Measurements from ENCODE around the gene SLC49A3. TPM values are rescaled to one million over a fixed set of nuclear protein-coding genes. Genes with fewer than 3 reads are reported as not detected.
"Not testable (repeated sequence)": the region's sequence is repeated elsewhere in the genome, so short reads cannot be mapped to it uniquely, and the experiment has no call there.

The SLC49A3 gene
- total and polyA plus RNA-seq, 7 donors = 2.4 to 6.4 (median 4.6) TPM

DNA sequence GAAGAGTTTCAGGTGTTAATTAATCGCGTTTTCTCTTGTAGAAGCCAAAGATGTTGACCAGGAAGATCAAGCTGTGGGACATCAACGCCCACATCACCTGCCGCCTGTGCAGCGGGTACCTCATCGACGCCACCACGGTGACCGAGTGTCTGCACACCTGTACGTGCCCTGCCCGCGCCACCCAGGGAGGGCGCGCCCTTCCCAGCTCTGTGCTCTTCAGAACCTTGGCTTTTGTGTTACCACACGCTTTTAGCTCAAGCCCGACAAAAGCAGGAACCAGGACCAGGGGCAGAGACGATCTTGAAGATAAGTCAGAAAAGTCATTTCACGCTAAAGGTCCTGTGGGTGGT lies 44.7 kb upstream of the SLC49A3 start:
- intact Hi-C loops (cut with DNase I) = no loop called here
- WGBS, 2 donors = 94 to 95% methylated on average over 18 of the region's 18 CpGs
- H3K27me3 ChIP-seq = no peaks in the 10 kb centered on the region

DNA sequence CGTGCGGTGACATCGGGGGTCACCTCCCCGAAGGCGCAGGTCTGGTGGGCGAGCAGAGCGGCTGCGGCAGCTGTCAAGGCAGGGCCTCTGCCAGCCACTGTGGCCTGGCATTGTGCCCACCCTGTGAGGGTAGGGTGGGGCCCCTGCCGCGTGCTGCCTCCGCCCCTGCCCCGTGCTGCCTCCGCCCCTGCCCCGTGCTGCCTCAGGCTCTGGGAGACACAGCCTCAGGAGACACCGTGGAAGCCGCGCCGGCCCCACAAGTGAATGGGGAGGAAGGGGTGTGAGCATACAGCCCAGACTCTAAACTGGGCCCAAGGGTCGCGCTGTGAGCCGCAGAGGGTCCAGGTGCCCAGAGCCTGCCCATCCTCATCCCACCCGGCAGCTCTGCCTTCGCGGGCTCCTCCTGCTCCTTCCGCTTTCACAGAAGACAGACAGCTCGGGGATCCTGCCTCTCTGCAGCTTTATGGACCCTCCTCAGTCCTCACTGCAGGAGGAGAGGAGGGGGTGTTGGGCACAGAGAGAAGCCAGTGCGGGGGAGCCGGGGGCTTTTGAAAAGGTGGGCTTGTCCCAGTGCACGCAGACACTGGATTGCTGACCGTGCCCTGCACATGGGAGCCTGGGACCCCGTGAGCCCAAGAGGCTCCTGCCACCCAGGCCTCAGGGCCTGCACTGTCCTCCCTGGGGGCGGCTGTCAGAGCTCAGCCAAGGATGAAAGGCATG lies 44.1 kb upstream of the SLC49A3 start:
- intact Hi-C loops (cut with DNase I) = no loop called here
- Histone ChIP-seq H3K36me3 (peaks cover 44 to 70% (median 48%) of the 10 kb centered on the region in 4 donors), H3K27ac (no peak overlapping the region), H3K4me1 (no peaks in the 10 kb centered on the region), H3K27me3 (no peaks in the 10 kb centered on the region), H3K4me3 (no peak overlapping the region), H3K9me3 (no peaks in the 10 kb centered on the region)
- 68 to 87% methylated on average over 32 of the region's 32 CpGs for WGBS, 2 donors
- no peak for DNase-seq
- no peak for TF ChIP-seq EP300 (IDR thresholded peaks at IDR 0.05)
- TF ChIP-seq, protein P1, sequence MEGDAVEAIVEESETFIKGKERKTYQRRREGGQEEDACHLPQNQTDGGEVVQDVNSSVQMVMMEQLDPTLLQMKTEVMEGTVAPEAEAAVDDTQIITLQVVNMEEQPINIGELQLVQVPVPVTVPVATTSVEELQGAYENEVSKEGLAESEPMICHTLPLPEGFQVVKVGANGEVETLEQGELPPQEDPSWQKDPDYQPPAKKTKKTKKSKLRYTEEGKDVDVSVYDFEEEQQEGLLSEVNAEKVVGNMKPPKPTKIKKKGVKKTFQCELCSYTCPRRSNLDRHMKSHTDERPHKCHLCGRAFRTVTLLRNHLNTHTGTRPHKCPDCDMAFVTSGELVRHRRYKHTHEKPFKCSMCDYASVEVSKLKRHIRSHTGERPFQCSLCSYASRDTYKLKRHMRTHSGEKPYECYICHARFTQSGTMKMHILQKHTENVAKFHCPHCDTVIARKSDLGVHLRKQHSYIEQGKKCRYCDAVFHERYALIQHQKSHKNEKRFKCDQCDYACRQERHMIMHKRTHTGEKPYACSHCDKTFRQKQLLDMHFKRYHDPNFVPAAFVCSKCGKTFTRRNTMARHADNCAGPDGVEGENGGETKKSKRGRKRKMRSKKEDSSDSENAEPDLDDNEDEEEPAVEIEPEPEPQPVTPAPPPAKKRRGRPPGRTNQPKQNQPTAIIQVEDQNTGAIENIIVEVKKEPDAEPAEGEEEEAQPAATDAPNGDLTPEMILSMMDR (IDR thresholded peaks at IDR 0.05) = no peak
- TF ChIP-seq POLR2A (IDR thresholded peaks at IDR 0.05) = no peak
- no peak for TF ChIP-seq POLR2AphosphoS5 (IDR thresholded peaks at IDR 0.05)

More for the DNA sequence above, 44.7 kb upstream of the SLC49A3 start:
- Histone ChIP-seq H3K4me3 (no peak overlapping the region), H3K9me3 (no peaks in the 10 kb centered on the region), H3K36me3 (peaks cover 45 to 71% (median 48%) of the 10 kb centered on the region in 4 donors), H3K4me1 (no peaks in the 10 kb centered on the region), H3K27ac (no peak overlapping the region)
- TF ChIP-seq, protein P1 (IDR thresholded peaks at IDR 0.05) = no peak
- TF ChIP-seq POLR2AphosphoS5 (IDR thresholded peaks at IDR 0.05) (no peak), POLR2A (IDR thresholded peaks at IDR 0.05) (no peak), EP300 (IDR thresholded peaks at IDR 0.05) (no peak)
- DNase-seq = no peak

DNA sequence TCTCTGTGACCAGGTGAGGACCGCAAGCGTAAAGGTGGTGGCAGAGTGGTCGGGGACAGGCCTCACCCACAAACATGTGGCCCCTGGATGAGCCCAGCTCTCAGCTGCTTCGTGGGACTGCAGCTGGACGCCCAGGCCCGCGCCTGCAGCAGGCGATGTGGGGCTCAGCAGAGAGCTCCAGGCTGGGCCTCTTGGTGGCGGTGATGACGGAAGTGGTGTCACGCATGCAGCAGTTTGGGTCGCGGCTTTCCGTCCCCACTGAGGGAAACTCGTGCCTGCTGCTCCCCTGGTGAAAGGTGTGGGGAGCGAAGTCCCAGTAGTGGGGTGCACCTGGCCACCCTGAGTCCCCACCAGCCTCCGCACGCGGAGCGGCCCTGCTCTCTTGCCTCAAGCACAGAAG lies 43.5 kb upstream of the SLC49A3 start:
- WGBS, 2 donors = 91 to 95% methylated on average over 20 of the region's 20 CpGs
- no peak for DNase-seq
- TF ChIP-seq POLR2A (IDR thresholded peaks at IDR 0.05) (no peak), POLR2AphosphoS5 (IDR thresholded peaks at IDR 0.05) (no peak), EP300 (IDR thresholded peaks at IDR 0.05) (no peak)
- TF ChIP-seq, protein P1 (IDR thresholded peaks at IDR 0.05) = no peak
- intact Hi-C loops (cut with DNase I) = no loop called here
- Histone ChIP-seq H3K27ac (no peak overlapping the region), H3K36me3 (peaks cover 38 to 64% (median 42%) of the 10 kb centered on the region in 4 donors), H3K4me3 (no peak overlapping the region), H3K27me3 (no peaks in the 10 kb centered on the region), H3K4me1 (no peaks in the 10 kb centered on the region), H3K9me3 (no peaks in the 10 kb centered on the region)

DNA sequence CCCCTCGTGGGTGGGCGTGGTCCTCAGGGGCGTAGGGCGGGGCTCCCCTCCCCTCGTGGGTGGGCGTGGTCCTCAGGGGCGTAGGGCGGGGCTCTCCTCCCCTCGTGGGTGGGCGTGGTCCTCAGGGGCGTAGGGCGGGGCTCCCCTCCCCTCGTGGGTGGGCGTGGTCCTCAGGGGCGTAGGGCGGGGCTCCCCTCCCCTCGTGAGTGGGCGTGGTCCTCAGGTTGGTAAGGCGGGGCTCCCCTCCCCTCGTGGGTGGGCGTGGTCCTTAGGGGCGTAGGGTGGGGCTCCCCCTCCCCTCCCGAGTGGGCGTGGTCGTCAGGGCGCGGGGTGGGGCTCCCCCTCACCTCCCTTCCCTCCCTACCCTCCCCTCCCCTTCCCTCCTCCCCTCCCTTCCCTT lies 43.0 kb upstream of the SLC49A3 start:
- H3K4me3 ChIP-seq; DNase-seq; H3K4me1 ChIP-seq; H3K27me3 ChIP-seq; H3K9me3 ChIP-seq; intact Hi-C loops (cut with DNase I); H3K27ac ChIP-seq: not testable (repeated sequence)
- peaks cover 35 to 59% (median 39%) of the 10 kb centered on the region in 4 donors for H3K36me3 ChIP-seq
- 29 to 77% methylated on average over 27 of the region's 27 CpGs for WGBS, 2 donors

DNA sequence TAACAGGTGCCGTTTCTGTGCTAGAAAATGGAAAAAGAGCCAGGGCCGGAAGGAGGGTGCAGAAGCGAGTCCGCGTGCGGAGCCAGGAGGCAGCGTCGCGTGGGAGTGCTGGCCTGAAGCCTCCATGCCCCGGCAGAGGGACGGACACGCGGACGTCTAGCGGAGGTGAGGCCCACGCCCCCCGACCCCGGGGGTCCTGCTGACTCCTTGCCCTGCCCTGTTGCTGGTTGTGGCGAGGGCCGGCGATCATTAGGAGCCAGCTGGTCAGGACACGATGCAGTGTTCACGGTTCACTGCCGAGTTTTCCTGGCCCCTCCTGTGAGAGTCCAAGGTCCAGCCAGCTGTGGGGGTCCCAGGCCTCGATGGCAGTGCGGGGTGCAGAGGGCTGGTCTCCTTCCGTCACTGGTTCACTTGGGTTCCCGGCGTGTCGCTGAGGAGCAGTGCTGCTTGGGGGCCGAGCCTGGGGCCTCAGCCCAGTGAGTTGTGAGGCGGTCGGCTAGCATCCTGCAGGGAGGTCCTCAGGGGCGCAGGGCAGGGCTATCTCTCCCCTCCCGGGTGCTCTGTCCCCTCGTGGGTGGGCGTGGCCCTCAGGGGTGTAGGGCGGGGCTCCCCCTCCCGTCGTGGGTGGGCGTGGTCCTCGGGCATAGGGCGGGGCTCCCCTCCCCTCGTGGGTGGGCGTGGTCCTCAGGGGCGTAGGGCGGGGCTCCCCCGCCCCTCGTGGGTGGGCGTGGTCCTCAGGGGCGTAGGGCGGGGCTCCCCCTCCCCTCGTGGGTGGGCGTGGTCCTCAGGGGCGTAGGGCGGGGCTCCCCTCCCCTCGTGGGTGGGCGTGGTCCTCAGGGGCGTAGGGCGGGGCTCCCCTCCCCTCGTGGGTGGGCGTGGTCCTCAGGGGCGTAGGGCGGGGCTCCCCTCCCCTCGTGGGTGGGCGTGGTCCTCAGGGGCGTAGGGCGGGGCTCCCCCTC lies 42.3 kb upstream of the SLC49A3 start:
- H3K4me3 ChIP-seq; intact Hi-C loops (cut with DNase I): not testable (repeated sequence)
- peaks cover 35 to 55% (median 39%) of the 10 kb centered on the region in 4 donors for H3K36me3 ChIP-seq

More for the DNA sequence above, 42.3 kb upstream of the SLC49A3 start:
- H3K9me3 ChIP-seq, DNase-seq, H3K27me3 ChIP-seq, H3K27ac ChIP-seq, H3K4me1 ChIP-seq: not testable (repeated sequence)
- WGBS, 2 donors = 79 to 93% methylated on average over 52 to 56 of the region's 68 CpGs
